Fibroblast of skin of right quadriceps (primary cell): ENCODE data around the gene XG.
"Not testable (repeated sequence)": the region's sequence is repeated elsewhere in the genome, so short reads cannot be mapped to it uniquely, and the experiment has no call there.

Experiments used
- DNase-seq: peaks from one replicate; pipeline ENCODE4 v3.0.0-alpha.2; 2013

Gene XG

GRCh38 chrX:2735270-2735669, 16.6 kb upstream of the XG start:
- DNase-seq, result no peak

DNA sequence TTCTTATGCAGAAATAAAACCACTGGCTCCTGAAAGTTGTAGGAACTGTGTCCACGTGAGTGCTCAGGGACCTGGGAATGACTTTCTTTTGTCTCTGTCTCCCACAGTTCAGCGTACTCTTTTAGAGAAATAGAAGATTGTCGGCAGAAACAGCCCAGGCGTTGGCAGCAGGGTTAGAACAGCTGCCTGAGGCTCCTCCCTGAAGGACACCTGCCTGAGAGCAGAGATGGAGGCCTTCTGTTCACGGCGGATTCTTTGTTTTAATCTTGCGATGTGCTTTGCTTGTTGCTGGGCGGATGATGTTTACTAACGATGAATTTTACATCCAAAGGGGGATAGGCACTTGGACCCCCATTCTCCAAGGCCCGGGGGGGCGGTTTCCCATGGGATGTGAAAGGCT, 11.2 kb upstream of the XG start:
- DNase-seq, result no peak

DNA sequence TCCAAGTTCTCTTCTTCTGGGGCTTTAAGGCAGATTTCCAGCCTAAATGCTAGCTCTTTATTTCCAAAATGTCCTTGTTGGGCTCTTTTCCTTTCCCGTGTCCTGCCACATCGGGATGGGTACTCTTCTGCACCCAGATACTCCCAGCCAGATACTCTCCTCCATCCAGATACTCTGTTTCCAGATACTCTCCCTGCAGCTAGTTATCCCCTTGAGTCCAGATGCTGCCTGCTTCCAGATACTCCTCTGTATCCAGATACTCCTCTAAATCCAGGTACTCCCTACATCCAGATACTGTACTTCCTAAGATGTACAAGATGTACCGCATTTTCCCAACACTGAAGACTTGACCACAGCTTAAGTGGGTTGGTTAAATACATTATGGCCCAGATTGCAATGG, 10.5 kb upstream of the XG start:
- no peak for DNase-seq

- DNase-seq, result not testable (repeated sequence)
Measured at GRCh38 chrX:2746250-2746649, 5.6 kb upstream of the XG start.

DNA sequence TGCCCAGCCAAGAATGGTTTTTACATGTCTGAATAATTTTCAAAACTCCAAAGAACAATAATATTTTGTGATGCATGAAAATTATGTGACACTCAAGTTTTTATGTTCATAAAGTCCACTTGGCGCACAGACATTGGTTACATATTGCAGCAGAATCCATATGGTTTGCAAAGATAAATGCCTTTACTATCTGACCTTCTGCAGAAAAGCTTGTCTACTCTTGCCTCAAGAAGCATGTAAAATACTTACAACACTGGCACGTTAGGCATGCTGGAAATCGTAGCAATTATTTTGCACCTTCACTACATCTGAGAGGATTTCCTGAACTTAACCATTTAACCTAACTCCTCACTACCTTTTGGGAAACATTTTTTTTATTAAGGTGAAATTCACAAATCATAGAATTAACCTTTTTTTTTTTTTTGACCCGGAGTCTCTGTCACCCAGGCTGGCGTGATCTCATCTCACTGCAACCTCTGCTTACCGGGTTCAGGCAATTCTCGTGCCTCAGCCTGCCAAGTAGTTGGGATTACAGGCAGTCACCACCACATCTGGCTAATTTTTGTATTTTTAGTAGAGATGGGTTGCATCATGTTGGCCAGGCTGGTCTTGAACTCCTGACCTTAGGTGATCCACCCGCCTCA, 3.5 kb upstream of the XG start:
- DNase-seq, result peak; percentile 13

DNA sequence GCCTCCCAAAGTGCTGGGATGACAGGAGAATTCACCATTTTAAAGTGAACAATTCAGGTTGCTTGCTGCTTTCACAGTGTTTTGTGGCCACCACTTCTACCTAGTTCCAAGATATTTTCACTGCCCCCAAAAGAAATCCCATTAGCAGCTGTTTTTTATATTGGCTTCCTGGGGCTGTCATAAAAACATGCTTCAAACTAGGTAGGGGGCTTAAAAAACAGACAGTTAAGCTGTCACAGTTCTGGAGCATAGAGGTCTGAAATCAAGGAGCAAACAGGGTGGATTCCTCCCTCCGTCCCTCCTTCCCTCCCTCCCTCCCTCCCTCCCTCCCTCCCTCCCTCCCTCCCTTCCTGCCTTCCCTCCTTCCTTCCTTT, 3.0 kb upstream of the XG start:
- DNase-seq, result no peak

- DNase-seq, result peak; percentile 48
Measured at GRCh38 chrX:2751291-2751690, 549 bp upstream of the XG start.

DNA sequence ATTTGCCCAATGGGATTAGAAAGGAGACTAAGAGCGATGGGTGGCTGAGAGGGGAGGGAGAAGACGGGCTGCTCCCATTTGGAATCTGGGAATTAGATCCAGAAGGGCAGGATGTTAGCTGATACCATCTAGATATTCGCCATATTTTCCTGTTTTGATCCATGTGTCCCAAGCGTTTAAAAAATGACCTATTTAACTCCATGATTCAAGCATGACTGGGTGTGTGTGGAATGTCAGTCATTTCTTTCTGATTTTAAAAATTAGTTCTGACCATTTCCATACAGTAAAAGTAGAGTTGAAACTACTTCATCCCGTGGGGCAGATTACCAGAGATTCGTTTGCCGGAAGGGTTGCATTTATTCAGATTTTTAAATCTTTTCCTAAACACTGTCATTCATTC, 601 bp downstream of the XG start:
- DNase-seq, result peak; percentile 68

- peak; percentile 15 for DNase-seq
Measured at GRCh38 chrX:2755163-2755715, 3.4 kb downstream of the XG start.

- DNase-seq, result no peak
Measured at GRCh38 chrX:2756548-2756947, 4.7 kb downstream of the XG start.

GRCh38 chrX:2761246-2761645, 9.4 kb downstream of the XG start:
- no peak for DNase-seq

DNA sequence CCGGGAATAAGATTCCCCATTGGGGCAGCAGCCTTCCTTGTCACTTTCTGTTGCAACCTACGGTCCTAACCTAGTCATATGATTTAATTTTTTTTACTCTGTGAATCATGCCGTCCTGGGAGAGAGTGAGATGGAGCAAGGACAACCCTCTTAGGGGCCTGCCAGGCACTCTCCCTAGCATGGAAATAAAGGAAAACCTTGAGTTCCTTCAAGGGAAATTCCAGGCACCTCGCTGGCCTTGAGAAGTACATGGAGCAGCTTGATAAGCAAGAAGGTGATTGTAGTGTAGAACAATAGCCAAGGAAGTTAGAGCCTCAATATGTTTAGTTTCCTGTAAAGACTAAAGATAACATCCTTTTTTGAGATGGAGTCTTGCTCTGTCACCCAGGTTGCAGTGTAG, 10.8 kb downstream of the XG start:
- DNase-seq, result not testable (repeated sequence)

DNA sequence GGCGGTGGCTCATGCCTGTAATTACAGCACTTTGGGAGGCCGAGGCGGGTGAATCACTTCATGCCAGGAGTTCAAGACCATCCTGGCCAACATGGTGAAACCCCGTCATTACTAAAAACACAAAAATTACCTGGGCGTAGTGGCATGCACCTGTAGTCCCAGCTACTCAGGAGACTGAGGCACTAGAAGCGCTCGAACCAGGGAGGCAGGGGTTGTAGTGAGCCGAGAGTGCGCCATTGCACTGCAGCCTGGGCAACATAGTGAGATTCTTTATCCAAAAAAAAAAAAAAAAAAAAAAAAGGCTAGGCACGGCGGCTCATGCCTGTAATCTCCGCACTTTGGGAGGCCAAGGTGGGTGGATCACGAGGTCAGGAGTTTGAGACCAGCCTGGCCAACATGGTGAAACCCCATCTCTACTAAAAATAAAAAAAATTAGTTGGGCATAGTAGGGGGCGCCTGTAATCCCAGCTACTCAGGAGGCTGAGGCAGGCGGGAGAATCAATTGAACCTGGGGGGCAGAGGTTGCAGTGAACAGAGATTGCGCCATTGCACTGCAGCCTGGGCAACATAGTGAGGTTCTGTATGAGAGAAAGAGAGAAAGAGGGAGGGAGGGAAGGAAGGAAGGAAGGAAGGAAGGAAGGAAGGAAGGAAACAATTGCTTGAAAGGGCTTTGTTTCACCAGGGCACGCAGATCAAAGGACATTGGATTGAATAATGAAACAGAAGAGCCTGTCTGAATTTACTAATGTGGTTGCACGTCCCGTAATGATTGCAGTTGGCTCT, 13.1 kb downstream of the XG start:
- DNase-seq, result not testable (repeated sequence)

DNA sequence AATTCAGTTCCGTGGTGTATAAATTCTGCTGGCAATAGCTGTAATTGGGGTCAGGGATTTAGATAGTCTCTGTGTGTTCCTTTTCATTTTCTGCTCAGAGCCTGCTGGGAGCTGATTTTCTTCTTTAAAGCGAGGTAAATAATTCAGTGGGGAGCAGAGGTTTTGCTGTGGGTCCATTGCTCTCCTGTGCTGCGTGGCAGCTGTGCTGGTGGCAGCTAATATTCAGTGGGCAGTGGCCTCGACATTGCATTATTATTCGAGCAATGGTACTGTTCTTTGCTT, 13.7 kb downstream of the XG start:
- no peak for DNase-seq

GRCh38 chrX:2766906-2767305, 15.1 kb downstream of the XG start:
- peak; percentile 63 for DNase-seq

DNA sequence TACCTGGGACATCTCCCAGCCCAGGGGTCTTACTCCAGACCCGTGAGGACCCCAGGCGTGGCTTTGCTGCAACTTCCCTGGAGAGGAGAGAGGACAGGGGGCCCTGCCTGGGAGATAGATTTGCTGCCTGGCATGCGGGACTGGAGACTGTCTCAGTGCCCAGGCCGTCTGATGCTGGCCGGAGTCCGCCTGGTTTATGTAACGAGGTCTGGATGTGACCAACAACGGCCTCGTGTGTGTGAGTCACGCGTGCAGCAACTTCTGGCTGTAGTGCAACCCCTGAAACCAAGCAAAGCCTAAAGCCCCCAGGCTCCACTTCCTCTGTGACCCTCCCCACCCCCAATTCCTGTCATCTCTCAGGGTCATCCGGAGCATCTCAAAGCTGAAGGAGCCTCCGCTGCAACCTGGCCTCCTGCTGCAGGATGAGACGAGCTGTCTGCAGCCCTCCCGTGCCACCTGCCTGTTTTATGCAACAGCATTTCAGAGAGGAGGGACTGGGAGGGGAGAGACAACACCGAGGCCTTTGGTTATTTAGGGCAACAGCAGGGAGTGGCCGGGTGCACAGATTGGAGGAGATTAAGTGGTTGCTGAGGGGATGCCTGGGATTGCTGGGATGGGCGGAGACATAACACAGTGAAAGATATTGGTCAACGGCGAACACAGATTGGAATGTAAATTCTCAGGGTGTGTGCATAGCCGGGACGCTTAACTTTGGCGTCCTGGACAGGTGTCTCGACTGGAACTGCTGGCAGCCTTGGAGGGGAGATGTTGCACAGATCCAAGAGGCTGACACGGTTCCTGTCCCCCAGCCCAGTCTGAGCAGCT, 16.0 kb downstream of the XG start:
- DNase-seq, result no peak

GRCh38 chrX:2769615-2770014, 17.8 kb downstream of the XG start:
- no peak for DNase-seq

- not testable (repeated sequence) for DNase-seq
Measured at GRCh38 chrX:2773166-2774055, 21.6 kb downstream of the XG start.

DNA sequence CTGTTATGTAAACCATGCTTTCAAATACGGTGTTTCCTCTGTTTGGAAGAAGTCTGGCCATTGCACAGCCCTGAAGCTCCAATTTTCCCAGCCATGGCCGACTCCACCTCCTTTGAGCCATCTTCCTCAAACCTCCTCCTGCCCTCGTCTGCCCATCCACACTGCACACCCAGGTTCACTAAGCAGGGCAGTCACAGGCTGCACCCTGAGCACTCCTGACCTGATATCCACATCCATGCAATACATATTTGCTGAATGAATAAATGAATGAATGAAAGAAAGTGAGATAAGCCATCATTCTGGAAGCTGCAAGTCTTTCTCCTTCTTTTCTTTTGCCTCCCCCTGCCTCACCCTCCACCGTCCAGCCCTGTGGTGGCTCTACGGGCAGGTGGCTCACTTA, 22.2 kb downstream of the XG start:
- DNase-seq, result no peak

GRCh38 chrX:2774776-2775175, 22.9 kb downstream of the XG start:
- DNase-seq, result no peak

DNA sequence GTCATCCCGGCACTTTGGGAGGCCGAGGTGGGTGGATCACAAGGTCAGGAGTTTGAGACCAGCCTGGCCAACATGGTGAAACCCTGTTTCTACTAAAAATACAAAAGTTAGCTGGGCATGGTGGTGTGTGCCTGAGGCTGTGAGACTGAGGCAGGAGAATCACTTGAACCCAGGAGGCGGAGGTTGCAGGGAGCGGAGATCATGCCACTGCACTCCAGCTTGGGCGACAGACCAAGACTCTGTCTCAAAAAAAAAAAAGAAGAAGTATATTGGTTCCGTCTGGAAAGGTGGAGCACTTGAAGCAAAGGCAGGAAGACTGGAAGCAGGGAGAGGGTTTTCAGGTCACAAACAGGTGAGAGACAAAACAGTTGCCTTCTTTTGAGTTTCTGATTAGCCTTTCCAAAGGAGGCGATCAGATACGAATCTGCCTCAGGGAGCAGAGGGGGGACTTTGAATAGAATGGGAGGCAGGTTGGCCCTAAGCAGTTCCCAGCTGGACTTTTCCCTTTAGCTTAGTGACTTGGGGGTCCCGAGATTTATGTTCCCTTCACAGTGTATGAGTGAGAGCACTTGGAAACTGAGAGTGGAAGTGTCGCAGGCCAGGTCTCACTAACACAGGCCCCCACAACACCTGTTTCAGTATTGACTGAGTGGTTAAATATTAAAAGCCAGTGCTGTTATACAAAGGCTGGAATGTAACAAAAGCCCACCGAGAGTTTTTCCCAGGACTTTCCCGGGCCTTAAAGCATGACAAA, 28.8 kb downstream of the XG start:
- not testable (repeated sequence) for DNase-seq

GRCh38 chrX:2781226-2781571, 29.4 kb downstream of the XG start:
- no peak for DNase-seq
